Measurements from ENCODE around the gene RNF44. TPM values are rescaled to one million over a fixed set of nuclear protein-coding genes. Genes with fewer than 3 reads are reported as not detected.

RNF44 gene
- total and polyA plus RNA-seq, 11 donors: 9.2 to 35.7 (median 20.0) TPM

DNA sequence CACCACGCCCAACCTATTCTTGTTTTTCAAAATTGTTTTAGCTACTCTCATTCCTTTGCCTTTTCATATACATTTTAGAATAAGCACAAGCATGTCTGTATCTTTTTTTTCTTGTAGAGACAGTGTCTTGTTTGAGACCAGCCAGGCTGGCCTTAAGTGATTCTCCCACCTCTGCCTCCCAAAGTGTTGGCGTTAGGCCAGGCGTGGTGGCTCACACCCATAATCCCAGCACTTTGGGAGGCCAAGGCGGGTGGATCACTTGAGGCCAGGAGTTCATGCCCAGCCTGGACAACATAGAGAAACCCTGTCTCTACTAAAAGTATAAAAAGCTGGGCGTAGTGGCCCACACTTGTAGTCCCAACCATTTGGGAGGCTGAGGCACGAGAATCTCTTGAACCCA, 13.1 kb downstream of the RNF44 start:
- no peak for TF ChIP-seq POLR2A (IDR thresholded peaks at IDR 0.05)
- TF ChIP-seq, protein P1, sequence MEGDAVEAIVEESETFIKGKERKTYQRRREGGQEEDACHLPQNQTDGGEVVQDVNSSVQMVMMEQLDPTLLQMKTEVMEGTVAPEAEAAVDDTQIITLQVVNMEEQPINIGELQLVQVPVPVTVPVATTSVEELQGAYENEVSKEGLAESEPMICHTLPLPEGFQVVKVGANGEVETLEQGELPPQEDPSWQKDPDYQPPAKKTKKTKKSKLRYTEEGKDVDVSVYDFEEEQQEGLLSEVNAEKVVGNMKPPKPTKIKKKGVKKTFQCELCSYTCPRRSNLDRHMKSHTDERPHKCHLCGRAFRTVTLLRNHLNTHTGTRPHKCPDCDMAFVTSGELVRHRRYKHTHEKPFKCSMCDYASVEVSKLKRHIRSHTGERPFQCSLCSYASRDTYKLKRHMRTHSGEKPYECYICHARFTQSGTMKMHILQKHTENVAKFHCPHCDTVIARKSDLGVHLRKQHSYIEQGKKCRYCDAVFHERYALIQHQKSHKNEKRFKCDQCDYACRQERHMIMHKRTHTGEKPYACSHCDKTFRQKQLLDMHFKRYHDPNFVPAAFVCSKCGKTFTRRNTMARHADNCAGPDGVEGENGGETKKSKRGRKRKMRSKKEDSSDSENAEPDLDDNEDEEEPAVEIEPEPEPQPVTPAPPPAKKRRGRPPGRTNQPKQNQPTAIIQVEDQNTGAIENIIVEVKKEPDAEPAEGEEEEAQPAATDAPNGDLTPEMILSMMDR (IDR thresholded peaks at IDR 0.05): no peak
- intact Hi-C loops (cut with DNase I): no loop called here
- H3K9me3 ChIP-seq: no peaks in the 10 kb centered on the region

DNA sequence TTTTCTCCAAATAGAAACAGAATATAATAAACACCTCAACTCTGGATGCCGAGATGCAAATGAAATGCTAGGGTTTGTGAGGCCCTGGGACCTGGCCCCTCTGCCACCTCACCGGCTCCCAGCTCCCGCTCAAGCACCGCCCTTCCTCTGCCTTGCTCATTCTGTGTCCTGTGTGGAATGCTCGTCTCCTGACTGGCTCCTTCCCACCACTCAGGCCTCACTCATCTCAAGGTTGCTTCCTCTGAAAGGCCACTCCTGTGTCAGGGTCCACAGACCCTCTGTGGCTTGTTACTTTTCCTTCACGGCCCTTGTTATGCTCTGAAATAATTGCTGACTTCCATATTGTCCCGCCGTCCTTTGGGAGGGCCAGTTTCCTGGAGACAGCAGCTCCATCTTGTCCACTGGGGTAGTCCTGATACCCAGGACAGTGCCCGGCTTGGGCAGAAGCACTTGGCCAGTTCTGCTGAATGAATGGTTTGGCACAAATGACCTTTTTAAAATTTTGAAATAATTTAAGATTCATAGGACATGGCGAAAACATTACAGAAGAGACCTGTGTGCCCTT, 15.4 kb downstream of the RNF44 start:
- no peaks in the 10 kb centered on the region for H3K27me3 ChIP-seq
- H3K36me3 ChIP-seq: peaks cover 0 to 5% (median 0%) of the 10 kb centered on the region in 9 donors
- H3K4me3 ChIP-seq: no peak overlapping the region
- no peaks in the 10 kb centered on the region for H3K9me3 ChIP-seq
- WGBS, 4 donors: 66 to 83% (median 73%) methylated on average over 10 of the region's 10 CpGs
- DNase-seq: no peak
- no peak for ATAC-seq
- intact Hi-C loops (cut with DNase I): no loop called here
- H3K27ac ChIP-seq: no peak overlapping the region
- H3K4me1 ChIP-seq: no peaks in the 10 kb centered on the region
- TF ChIP-seq, protein P1 (IDR thresholded peaks at IDR 0.05): no peak
- TF ChIP-seq POLR2A (IDR thresholded peaks at IDR 0.05): no peak

More for the DNA sequence above, 13.1 kb downstream of the RNF44 start:
- WGBS, 4 donors: 90 to 97% (median 93%) methylated on average over 6 of the region's 6 CpGs
- Histone ChIP-seq H3K4me1 (peaks cover 0 to 10% (median under 1%) of the 10 kb centered on the region in 12 donors), H3K27ac (no peak overlapping the region), H3K4me3 (no peak overlapping the region), H3K36me3 (peaks cover 0 to 28% (median 20%) of the 10 kb centered on the region in 9 donors), H3K27me3 (no peaks in the 10 kb centered on the region)
- DNase-seq (no peak), ATAC-seq (no peak)

DNA sequence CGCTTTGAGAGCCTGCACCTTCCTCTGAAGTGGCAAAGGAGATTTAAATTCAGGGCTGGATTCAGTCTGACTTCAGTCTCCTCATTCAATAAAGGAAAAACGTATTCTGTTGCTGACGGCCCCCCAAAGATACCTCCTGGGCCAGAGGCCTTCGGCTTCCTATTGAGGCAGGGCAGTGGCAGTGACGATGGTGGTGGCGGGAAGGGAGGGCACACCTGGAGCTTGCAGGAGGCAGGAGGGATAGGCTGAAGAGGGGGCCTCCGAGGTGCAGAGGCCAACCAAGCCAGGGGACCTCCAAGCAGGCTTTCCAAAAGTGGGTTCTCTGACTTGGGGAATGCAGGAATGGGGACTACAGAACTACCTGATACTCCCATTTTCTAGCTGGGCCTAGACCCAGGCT, 15.9 kb downstream of the RNF44 start:
- TF ChIP-seq, protein P1 (IDR thresholded peaks at IDR 0.05): no peak
- no peak for TF ChIP-seq POLR2A (IDR thresholded peaks at IDR 0.05)
- ATAC-seq (no peak), DNase-seq (no peak)
- intact Hi-C loops (cut with DNase I): no loop called here
- WGBS, 4 donors: 77 to 89% (median 83%) methylated on average over 7 of the region's 7 CpGs
- Histone ChIP-seq H3K27ac (no peak overlapping the region), H3K27me3 (no peaks in the 10 kb centered on the region), H3K9me3 (no peaks in the 10 kb centered on the region), H3K36me3 (peaks cover 0 to 5% (median 0%) of the 10 kb centered on the region in 9 donors), H3K4me1 (no peaks in the 10 kb centered on the region), H3K4me3 (no peak overlapping the region)

DNA sequence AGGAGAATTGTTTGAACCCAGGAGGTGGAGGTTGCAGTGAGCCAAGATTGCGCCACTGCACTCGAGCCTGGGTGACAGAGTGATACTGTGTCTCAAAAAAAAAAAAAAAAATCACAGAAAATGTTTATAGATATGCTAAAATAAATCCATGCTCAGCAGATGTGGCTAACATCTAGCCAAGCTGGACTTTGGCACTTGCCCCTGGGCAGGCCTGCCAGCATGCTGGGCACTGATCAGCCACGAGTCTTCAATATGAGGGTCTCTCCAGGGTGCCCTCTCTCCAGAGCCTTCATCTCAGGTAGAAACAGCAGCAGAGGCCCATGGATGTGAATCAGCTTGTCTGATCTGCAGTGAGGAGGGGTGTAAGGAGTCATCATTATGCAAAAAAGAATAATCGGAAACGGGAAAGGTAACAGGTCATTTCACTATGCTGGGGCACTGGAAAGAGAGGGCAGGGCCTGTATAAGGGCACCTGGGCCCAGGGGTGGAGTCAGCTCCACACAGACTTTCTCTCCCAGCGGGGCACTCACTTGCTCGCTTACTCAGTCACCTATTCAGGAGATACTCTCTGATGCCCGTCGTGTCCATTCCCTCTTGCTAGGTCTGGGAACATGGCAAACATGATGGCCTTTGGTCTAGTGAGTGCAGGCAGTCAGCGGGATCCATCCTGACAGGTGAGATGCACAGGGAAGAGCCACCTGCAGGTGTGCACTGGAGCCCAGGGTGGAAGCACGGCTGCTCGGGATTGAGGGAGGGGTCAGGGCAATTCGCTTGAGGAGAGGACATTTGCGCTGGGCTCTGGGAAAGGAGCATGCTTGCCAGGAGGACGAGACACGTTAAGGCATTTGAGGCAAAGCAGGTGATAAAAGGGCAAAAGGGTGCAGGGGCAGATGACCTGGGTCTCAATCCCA, 17.1 kb downstream of the RNF44 start:
- ATAC-seq: no peak
- WGBS, 4 donors: 75 to 78% (median 76%) methylated on average over 16 of the region's 16 CpGs
- Histone ChIP-seq H3K27ac (no peak overlapping the region), H3K4me1 (no peaks in the 10 kb centered on the region), H3K27me3 (no peaks in the 10 kb centered on the region), H3K9me3 (no peaks in the 10 kb centered on the region), H3K4me3 (no peak overlapping the region), H3K36me3 (no peaks in the 10 kb centered on the region)
- intact Hi-C loops (cut with DNase I): no loop called here
- TF ChIP-seq, protein P1 (IDR thresholded peaks at IDR 0.05): no peak
- TF ChIP-seq POLR2A (IDR thresholded peaks at IDR 0.05): no peak
- no peak for DNase-seq

Measured in heart left ventricle (tissue), 16 donors.